ENCODE data around the gene SLC6A12.

DNA sequence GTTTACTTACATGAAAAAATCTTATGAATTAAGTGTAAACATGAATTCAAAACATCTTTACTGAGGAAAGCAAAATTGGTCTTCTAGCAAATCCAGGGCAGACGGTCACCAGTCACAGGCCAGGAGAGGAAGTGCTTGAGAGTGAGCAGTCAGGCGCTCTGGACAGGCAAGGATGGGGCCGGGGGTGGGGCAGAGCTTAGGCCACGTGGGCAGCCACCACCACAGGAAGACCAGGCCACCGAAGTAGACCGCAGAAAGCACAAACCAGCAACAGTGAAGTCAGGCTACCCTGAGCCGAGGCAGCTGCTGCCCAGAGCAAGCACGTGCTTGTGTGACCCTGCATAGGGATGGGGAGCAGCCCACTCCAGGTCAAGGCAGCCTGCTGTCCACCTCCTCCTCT, 33.5 kb downstream of the SLC6A12 start:
- no peak for TF ChIP-seq POLR2A (IDR thresholded peaks at IDR 0.05)
- TF ChIP-seq, protein P1, sequence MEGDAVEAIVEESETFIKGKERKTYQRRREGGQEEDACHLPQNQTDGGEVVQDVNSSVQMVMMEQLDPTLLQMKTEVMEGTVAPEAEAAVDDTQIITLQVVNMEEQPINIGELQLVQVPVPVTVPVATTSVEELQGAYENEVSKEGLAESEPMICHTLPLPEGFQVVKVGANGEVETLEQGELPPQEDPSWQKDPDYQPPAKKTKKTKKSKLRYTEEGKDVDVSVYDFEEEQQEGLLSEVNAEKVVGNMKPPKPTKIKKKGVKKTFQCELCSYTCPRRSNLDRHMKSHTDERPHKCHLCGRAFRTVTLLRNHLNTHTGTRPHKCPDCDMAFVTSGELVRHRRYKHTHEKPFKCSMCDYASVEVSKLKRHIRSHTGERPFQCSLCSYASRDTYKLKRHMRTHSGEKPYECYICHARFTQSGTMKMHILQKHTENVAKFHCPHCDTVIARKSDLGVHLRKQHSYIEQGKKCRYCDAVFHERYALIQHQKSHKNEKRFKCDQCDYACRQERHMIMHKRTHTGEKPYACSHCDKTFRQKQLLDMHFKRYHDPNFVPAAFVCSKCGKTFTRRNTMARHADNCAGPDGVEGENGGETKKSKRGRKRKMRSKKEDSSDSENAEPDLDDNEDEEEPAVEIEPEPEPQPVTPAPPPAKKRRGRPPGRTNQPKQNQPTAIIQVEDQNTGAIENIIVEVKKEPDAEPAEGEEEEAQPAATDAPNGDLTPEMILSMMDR (IDR thresholded peaks at IDR 0.05 in 4 of 5, conservative IDR thresholded peaks at IDR 0.05 in 1 of 5), result no peak

Measured in gastrocnemius medialis (tissue), 4 donors.